GM21723 (cell line): ENCODE measurements around the gene MGAT4D.
"Not testable (repeated sequence)": the region's sequence is repeated elsewhere in the genome, so short reads cannot be mapped to it uniquely, and the experiment has no call there.

Source experiments
- ATAC-seq: cut with Tn5 transposase; IDR thresholded peaks from one replicate; pipeline ENCODE4 v1.9.1; 2021; ENCODE audit warnings: mild to moderate bottlenecking, moderate library complexity; ENCODE audit not compliant: unreplicated experiment

Gene MGAT4D

DNA sequence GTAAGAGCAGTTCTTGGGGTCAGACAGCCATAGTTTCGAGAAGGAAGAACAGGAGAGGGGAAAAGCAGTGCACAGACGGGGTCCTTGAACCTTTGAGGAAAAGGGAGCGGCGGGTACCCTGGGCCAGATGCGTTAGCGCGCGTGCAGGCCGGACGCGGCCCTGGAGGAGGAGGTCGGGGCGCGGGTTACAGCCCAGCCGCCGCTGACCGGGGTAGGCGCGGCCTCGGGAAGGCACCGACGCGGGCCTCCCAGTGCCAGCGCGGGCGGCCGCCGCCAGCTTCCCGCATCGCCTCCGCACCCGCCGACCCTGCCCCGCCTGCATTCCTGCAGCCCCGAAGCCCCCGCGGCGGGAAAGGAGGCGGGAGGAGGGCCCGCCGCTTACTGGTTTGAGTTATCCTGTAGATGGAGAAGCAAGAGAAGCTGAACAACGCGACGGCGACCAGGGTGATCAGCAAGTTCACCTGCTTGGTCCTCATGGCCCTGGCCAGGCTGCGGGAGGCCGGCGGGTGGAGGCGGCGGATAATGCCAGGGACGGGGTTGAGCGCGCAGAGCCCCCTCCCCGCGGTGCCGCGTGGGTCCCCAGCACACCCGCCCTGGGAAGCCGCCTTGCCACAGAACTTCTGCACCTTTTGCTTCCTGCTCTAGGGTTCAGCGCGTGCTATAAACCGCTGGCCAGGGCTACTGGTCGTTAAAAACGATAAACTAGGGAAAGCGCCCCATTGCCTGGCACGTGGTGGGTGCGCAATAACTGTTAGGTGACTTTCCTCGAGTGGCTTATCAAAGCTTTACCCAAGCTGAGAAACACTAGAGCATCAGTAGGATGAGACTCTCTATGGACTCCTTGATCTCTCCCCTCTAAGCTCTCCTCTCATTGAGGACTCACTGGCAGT is at the start of gene MGAT4D:
Gene MGAT4D (minus strand): TSS at position 547 of the 890 bp plus-strand sequence. CDS start 71 bp downstream, at position 476.
- ATAC-seq = no peak

DNA sequence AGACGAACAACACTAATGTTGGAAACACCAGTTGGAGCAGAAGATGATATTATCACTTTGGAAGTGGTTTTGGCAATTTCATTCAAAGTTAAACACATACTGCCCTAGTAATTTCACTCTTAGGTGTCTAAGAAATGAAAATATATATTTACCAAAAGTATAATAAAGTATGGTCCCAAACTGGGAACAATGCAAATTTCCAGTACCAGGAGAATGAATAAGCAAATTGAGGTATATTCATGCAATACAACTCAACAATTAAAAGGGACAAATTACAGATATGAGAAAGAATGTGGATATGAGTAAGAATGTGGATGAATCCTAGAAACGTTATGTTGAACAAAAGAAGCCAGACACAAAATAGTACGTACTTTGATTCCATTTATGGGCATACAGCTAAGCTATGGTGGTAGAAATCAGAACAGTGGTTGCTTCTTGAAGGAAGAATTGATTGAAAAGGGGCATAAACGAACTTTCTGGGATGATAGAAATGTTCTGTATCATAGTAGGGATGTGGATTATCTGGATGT is 35.9 kb upstream of the MGAT4D start:
- no peak for ATAC-seq

GRCh38 chr4:140529434-140529833 is 31.3 kb upstream of the MGAT4D start:
- no peak for ATAC-seq

DNA sequence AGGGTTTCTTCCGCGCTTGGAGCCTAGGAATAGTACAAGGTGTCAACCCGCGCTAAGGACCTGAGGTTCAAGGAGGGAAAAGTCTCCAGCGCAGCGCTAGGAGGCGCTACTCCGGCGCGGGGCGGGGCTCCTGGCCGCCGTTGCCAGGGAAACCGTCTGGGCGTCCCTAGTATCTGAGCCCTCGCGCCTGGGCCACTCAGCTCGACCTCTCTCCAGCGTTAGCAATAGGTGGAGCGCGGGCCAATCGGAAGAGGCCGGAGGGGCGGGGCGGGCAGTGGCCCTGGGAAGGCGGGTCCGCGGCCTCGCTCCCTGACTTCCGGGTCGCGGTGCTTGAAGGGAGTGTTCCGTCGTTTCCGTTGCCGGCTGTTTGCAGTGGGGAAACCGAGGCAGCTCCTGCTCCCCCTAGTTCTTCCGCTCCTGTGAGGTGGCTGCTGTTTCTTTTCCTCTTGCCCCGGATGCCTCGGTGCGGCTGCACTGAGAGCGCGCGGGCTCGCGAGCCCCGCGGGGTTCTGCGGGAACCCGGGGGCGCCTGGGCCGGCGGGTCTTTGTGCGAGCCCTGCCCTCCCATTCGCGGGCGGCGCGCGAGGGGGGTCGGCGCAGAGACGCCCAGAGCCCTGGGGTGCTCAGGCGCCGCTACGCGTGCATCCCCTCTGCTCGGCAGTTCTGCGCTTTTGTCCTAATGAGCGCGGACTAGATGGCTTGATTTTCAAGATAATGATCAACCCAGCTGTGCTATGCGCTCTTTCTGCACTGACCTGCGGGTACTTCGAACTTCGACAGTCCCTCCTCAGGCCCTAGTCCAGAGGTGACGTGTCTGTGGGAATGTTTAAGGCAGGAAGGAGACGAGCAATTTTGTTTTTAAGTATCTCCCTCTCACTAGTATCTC is 26.0 kb upstream of the MGAT4D start, which contains the start of gene ELMOD2:
Gene ELMOD2 (plus strand): TSS at position 312 of the 886 bp plus-strand sequence. CDS start 1,261 bp downstream, outside the sequence.
- peak; percentile 100 for ATAC-seq

GRCh38 chr4:140523370-140523856 is 25.3 kb upstream of the MGAT4D start:
- no peak for ATAC-seq

GRCh38 chr4:140515423-140515822 is 17.3 kb upstream of the MGAT4D start:
- ATAC-seq = no peak

GRCh38 chr4:140513765-140514164 is 15.7 kb upstream of the MGAT4D start:
- not testable (repeated sequence) for ATAC-seq

- no peak for ATAC-seq
Observed at GRCh38 chr4:140504261-140504660, 6.2 kb upstream of the MGAT4D start.

GRCh38 chr4:140499391-140499790 is 1.3 kb upstream of the MGAT4D start:
- ATAC-seq = no peak

GRCh38 chr4:140497405-140497746 is 717 bp downstream of the MGAT4D start:
- ATAC-seq = no peak

- ATAC-seq = no peak
Observed at GRCh38 chr4:140485939-140486338, 12.2 kb downstream of the MGAT4D start.

GRCh38 chr4:140483445-140483844 is 14.6 kb downstream of the MGAT4D start:
- no peak for ATAC-seq

DNA sequence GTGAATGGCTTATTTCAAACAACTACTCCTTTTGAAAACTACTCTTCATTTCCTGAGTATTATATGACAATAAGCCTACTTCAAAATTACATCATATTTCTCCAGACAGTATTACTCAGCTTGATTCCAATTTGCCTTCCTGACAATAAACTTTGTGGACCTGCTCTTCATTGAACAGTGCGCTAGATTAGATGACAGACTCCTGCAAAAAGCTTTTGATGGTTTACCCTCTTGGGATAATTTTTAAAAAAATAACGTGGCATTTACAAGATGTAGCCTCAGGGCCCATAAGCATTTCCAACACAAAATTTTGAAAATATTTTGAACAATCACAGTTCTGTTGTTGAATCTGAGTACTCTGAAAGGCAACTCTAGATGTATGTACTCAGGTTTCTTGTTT is 25.9 kb downstream of the MGAT4D start:
- ATAC-seq = no peak

DNA sequence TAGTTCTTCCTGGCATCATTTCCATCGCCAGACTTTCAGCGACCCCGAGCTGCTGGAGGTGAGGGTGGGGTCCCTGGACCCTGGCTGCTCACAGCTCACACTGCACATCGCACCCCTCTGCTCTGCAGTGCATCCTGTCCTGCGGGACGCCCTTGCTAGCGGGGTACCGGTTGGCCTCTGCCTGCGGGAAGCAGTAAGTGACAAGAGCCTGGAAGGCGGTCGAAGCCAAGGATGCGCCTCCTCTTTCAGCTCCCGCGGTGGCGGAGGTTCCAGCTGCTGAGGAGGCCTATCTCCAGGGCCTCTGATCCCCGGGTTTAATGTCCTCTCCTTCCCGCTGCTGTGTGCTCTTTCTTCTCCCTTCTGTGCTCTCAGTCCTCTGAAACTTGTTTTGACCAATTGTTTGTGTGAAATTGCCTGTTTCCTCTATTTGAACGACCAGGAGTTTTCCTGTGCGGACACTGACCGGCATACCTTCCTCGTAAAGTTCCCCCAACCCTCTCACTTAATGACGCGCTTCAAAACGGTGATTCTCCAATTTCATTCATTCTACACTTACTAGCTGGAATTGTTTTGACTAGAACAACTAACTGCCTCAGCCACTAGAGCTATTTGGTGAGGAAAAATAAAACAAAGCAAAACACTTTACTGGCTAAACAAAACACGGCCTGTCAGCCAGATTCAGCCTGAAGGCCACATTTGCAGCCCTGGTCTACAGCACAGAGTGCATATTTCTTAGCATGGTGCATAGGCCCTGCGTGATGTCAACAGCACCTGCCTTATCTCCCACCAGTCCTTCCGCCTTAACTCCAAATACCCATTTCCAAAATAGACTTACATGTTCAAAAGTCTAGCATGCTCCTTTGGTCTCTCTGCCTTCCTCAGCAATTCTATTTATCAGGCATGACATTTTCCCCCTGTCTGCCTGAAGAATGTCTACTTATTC is 28.0 kb downstream of the MGAT4D start:
- ATAC-seq = no peak

GRCh38 chr4:140466146-140466545 is 31.9 kb downstream of the MGAT4D start:
- ATAC-seq = no peak

- no peak for ATAC-seq
Observed at GRCh38 chr4:140463614-140464013, 34.5 kb downstream of the MGAT4D start.

DNA sequence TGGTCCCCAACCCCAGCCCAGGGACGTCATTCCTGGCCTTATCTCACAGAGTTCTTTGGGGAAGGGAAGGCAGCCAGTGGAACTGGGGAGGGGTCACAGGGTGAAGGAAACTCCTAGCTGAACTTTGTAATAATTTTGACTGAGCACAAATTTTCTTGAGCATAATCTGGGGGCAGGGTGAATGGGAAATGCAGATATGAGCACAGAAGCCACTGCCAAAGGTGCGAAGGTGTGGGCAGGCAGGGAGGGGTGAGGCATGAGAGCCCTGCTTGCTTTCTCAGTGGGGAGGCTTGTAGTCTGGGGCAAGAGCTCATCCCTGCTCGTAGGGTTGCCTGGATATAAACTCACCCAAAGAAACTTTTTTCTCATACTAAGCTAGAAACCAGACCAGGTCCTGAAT is 34.9 kb downstream of the MGAT4D start:
- ATAC-seq = no peak

- no peak for ATAC-seq
Observed at GRCh38 chr4:140450352-140450751, 47.7 kb downstream of the MGAT4D start.

- no peak for ATAC-seq
Observed at GRCh38 chr4:140448830-140449229, 49.3 kb downstream of the MGAT4D start.

- no peak for ATAC-seq
Observed at GRCh38 chr4:140448162-140448561, 49.9 kb downstream of the MGAT4D start.
